GM21526 (cell line): Measurements from ENCODE around the gene SH3BP5L.
"Not testable (repeated sequence)": the region's sequence is repeated elsewhere in the genome, so short reads cannot be mapped to it uniquely, and the experiment has no call there.

Experiments used
- ATAC-seq: cut with Tn5 transposase; IDR thresholded peaks from one replicate; pipeline ENCODE4 v1.9.1; 2021; ENCODE audit warnings: moderate library complexity; ENCODE audit not compliant: unreplicated experiment, low FRiP score

Gene SH3BP5L

GRCh38 chr1:248834343-248834940, 8.7 kb upstream of the SH3BP5L start:
- ATAC-seq: no peak

- ATAC-seq: no peak
Observed at GRCh38 chr1:248831842-248832241, 6.1 kb upstream of the SH3BP5L start.

GRCh38 chr1:248830718-248831017, 5.0 kb upstream of the SH3BP5L start:
- ATAC-seq: not testable (repeated sequence)

GRCh38 chr1:248828845-248829244, 3.1 kb upstream of the SH3BP5L start:
- ATAC-seq: no peak

- ATAC-seq: peak; percentile 2
Observed at GRCh38 chr1:248825573-248825908, 174 bp downstream of the SH3BP5L start.

- no peak for ATAC-seq
Observed at GRCh38 chr1:248825136-248825535, 579 bp downstream of the SH3BP5L start.

- ATAC-seq: no peak
Observed at GRCh38 chr1:248824701-248825100, 1.0 kb downstream of the SH3BP5L start.

- ATAC-seq: no peak
Observed at GRCh38 chr1:248824301-248824700, 1.4 kb downstream of the SH3BP5L start.

GRCh38 chr1:248823517-248824001, 2.2 kb downstream of the SH3BP5L start:
- no peak for ATAC-seq

GRCh38 chr1:248822148-248823032, 3.3 kb downstream of the SH3BP5L start:
- ATAC-seq: peak; percentile 23

GRCh38 chr1:248821641-248822040, 4.1 kb downstream of the SH3BP5L start:
- no peak for ATAC-seq

GRCh38 chr1:248821101-248821500, 4.6 kb downstream of the SH3BP5L start:
- ATAC-seq: no peak

GRCh38 chr1:248820041-248820585, 5.6 kb downstream of the SH3BP5L start:
- no peak for ATAC-seq

GRCh38 chr1:248818505-248819374, 7.0 kb downstream of the SH3BP5L start:
- ATAC-seq: no peak

GRCh38 chr1:248817065-248817464, 8.7 kb downstream of the SH3BP5L start:
- no peak for ATAC-seq

- no peak for ATAC-seq
Observed at GRCh38 chr1:248816042-248816851, 9.5 kb downstream of the SH3BP5L start.

- no peak for ATAC-seq
Observed at GRCh38 chr1:248815407-248816034, 10.2 kb downstream of the SH3BP5L start.

- no peak for ATAC-seq
Observed at GRCh38 chr1:248814351-248814750, 11.4 kb downstream of the SH3BP5L start.

- no peak for ATAC-seq
Observed at GRCh38 chr1:248813546-248813945, 12.2 kb downstream of the SH3BP5L start.
